ENCODE data around the gene ANGPTL1.
"Not testable (repeated sequence)": the region's sequence is repeated elsewhere in the genome, so short reads cannot be mapped to it uniquely, and the experiment has no call there.

ANGPTL1 gene

DNA sequence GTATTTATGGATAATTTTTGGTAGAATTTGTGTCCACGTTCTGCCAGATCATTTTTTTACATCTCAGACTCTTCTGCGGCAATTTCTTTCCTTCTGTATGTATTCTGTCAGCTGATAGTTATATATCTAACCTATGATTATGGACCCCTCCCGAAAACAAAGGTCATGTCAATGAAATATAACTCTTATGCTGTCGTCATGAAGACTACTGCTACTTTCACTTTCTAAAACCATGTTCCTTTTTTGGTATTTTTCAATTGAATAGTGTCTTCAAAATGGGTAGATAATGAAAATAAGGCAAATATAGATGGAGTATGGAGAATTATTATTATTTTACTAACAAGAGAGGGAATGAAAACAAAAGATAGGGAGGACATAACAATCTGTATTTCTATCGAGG lies 3.2 kb downstream of the ANGPTL1 start:
- DNase-seq (ENCODE audit: low read depth in 2 of 2) = no peak

DNA sequence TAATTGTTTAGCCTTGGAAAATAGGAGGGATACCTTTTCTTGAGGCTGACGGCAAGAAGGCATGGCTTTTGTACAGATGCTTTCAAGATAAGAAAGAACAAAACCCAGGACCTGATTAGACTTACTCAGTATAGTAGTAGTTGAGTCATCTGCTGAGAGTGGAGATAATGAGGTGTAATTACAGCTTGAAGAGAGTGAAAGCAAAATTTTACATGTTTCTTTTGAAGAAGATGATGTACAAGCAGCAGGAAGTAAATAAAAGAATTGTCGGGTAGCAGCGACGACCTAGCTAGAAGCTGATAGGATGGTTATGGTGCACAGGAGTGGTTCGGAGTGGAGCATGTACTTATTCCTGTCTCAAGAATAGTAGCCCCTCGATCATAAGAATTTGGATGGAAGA lies 6.6 kb downstream of the ANGPTL1 start:
- DNase-seq (ENCODE audit: low read depth in 2 of 2) = no peak

DNA sequence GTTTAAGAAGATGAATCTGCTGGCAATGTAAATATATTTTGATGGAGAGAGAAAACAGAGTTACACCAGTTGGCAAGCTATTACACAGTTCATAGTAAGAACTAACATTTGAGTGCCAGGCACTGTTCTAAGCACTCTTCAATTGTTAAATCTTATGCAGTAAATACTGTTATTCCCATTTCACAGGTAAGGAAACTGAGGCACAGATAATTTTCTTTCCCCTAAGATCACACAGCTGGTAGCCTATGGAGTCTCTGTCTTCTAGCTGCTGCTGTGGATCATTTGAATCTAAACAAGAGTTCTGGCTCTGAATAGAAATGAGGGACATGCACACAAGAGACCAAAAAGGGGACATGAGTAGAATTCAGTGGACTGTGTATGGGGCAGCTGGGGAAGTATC lies 8.0 kb downstream of the ANGPTL1 start:
- DNase-seq (ENCODE audit: low read depth in 2 of 2) = no peak

DNA sequence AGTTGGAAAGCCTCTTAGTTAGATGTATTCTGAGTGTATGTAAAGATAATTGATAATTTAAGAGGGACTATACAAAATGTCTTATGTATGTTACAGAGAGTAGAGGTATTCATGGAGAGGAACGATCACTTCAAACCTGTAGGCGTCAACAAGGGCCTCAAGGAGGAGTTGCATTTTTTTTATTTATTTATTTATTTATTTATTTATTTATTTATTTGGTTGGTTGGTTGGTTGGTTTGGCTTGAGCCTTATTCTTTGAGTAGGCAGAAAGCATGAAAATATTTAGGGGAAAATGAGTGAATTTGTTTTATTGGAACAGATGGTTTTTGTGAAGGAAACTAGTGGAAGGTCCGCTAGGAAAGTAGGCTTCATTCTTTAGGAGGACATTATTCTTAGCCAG lies 8.5 kb downstream of the ANGPTL1 start:
- no peak for DNase-seq (ENCODE audit: low read depth in 2 of 2)

DNA sequence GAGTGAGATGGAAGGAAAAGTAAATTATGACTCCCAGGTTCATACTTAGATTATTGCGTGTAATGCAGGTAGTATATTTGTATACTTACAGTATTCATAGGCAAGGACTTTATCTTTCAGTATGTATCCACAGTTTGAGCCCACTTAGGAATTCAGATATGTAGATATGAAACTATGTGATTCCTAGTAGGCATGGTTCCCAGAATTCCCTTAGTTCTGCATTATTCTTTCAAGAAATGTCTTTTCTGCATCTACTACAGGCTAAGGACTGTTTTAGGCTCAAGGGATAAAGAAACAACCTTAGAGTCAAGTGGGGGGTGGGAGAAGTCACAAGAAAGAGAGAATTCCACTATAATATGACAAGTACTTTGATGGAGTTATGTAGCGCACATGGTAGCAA lies 13.8 kb downstream of the ANGPTL1 start:
- no peak for DNase-seq (ENCODE audit: low read depth in 2 of 2)

DNA sequence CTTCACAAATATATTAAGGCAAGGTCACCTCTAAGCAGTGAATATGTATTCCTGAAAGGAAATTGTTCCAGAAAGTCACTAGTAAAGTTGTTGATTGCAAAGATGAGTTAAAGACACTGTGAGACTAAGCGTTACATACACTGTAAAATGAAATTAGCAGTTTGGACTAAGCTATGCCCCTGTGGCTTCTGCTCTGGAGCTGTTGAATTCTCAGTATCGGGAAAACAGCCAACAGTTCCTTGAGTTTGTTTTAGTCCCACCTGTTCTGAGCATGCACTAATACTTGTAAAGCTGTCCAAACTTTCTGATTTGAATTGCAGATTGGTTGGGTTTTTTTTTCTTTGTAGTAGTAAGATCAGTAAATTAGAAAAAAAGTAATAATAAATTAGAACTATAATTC lies 21.0 kb downstream of the ANGPTL1 start:
- DNase-seq (ENCODE audit: low read depth in 2 of 2) = no peak

DNA sequence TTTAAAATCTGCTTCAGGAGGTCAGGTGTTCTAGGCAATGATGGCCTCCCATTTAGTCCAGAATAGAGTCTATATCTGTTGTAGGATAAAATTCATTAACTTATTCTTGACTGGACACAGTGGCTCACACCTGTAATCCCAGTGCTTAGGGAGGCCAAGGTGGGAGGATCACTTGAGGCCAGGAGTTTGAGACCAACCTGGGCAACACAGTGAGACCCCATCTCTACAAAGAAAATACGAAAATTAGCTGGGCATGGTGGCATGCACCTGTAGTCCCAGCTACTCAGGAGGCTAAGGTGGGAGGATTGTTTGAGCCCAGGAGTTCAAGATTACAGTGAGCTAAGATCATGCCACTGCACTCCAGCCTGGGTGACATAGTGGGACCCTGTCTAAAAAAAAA lies 23.0 kb downstream of the ANGPTL1 start:
- not testable (repeated sequence) for DNase-seq (ENCODE audit: low read depth in 2 of 2)

DNA sequence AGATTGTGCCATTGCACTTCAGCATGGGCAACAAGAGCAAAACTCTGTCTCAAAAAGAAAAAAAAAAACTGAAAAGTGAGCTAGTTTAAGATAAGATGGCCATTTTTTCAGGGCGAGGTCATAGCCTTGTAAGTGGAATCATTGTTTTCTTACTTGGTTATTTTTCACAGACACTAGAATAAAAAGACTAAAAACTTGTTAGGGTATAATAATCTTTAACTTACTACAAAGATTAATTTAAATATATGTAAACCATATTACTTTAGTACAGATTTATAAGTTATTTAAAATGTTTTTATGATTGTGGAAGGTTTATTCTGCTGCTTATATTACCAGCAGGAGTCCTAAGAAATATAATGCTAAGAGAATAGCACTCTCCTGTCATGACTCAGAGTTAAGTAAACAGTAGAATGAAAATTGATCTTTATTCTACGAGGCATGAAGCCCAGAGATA lies 23.5 kb downstream of the ANGPTL1 start:
- DNase-seq (ENCODE audit: low read depth in 2 of 2) = peak; percentile 20

DNA sequence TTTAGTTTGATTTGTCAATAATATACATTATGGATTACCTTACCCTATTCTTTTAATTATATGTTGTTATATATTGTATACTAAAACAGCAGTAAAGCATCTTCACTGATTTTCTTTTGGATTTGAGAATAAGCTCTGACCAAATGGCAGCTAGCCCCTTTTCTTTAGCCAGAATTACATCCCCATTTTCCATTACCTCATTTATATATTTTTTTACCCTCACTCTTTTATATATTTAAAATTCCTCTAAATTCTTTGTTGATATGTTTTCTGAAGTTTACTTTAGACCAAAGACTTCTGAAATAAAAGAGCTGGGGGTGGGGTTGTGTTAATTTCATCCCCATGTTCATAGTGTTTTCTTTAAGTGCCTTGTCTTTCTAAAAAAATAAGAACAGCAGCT lies 24.6 kb downstream of the ANGPTL1 start:
- DNase-seq (ENCODE audit: low read depth in 2 of 2) = no peak

DNA sequence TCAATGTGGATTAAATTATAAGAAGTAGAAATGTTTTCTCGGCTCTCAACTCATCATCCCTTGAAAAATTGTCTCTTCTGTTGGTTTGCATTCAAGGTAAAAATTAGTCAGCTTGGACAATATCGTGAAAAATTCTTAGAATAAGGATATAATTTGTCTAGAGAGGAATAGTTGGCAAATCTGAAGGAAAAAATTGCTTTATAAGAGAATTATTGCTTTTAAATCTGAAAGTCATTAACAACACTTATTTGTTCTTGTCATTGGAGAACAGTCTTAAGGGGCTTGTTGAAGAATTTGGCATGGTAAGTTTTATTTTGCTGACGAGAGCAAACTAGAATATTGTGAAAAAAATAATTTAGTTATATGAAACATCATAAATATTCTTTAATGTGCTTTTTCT lies 26.4 kb downstream of the ANGPTL1 start:
- no peak for DNase-seq (ENCODE audit: low read depth in 2 of 2)

DNA sequence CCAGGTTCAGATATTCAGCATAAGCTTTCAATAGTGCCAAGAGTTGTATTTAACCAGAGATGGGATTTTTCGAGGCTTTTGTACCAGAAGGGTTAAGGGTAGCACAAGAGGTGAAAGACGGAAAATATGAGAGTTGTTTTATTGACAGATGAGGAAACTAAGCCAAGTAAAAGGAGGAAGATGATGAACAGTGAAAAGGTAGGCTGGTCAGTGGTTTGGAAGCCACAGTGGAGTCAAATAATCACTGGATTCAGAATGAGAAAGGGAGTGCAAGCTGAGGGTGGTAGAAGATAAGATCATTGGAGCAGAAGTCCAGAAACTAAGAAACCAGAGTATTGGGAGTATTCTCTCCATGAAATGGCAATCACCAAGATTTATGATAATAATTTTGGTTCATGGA lies 45.7 kb downstream of the ANGPTL1 start:
- DNase-seq (ENCODE audit: low read depth in 2 of 2) = no peak

DNA sequence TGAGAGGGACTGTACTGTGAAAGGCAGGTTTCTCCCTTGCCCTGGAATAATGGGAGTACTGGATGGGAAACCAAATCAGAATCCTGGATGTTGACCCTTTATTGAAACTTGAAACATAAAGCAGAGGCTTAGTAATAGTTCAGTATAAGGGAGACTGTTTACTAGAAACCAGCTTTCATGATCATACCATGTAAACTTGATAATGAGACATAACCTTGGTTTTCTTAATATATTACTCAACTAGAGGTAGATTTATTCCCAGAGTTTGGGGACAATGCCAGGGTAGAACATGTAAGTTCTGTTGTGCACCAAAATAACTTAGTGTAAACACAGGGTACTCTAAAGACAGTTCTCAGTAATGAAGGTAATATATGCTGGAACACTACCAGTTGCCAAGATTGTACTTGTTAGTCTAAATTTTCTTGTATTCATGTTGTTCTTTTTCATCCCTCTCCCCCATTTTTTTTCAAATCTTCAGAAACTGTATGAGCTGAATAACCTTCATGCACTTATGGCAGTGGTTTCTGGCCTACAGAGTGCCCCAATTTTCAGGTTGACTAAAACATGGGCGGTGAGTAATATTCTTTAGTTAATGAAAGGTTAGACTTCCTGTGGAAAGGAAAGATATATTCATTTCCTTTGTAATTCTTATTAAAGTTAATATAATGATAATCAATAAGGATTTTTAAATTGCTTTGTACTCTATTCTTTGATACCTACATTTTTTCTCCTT lies 49.6 kb downstream of the ANGPTL1 start:
- DNase-seq (ENCODE audit: low read depth in 2 of 2) = no peak

DNA sequence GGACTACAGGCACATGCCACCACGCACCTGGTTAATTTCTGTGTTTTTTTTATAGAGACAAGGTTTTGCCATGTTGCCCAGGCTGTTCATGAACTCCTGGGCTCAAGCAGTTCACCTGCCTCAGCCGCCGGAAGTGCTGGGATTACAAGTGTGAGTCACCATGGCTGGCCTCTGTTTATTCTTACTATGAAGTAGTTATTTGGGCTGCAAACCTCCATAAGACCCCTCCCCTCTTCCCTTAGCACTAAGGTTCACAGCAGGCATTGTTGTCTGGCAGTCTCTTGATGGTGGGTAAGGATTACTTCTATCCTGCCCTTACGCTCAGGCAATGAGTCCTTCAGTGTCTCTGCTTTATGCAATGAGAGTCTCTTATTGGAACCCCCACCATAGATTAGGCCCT lies 51.8 kb downstream of the ANGPTL1 start:
- no peak for DNase-seq (ENCODE audit: low read depth in 2 of 2)

DNA sequence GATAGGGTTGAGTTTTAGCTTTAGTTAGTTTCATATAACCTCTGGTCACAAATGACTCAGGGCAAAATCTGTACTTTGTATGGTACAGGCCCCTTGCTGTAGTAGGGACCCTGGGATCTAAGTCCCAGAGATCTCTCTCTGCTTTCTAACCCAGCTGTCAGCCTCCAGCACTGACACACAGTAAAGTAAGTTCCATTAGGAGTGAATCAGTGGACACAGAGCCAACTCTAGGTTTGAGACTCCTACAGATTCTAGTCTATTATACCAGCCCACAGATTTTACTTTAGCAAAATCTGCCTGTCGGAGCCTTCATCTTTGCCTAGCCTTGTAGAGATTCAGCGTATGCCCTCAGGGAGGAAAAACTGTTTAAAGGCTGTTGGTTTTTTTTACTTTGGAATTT lies 52.5 kb downstream of the ANGPTL1 start:
- DNase-seq (ENCODE audit: low read depth in 2 of 2) = peak; percentile 5 to 6

DNA sequence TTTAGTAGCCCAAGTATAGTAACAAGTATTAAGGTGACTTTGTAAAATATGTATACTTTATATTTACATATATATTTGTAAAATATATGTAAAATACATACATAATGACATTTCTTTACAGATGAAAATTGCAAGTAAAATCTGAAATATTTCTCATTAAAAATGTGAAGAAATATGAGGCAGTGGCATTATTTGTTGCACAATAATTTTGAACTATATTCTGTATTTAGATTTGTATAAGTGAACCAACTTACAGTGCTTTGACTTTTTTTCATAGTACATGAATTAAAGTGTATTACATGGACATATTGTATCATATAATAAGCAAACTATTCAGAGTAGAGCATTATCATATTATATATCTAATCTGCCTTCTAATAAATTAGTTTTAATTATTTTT lies 60.3 kb downstream of the ANGPTL1 start:
- DNase-seq (ENCODE audit: low read depth in 2 of 2) = no peak

DNA sequence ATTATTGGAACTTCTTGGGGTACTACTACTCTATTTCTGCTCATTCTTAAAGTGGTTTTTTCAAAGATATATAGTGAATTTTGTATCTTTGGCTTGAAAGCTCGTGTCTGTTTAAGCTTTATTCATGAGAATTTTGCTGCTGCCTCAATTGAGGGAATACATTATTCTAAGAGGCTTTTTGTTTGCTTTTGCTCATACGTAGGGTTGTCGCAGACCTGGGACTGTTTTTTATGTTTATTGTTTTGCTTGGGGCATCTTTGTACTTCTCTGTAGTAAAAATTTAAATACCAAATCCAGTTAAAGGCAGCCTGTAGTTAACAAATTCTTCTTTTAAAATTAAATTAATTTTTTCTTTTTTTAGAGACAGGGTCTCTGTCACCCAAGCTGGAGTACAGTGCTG lies 62.3 kb downstream of the ANGPTL1 start:
- no peak for DNase-seq (ENCODE audit: low read depth in 2 of 2)

DNA sequence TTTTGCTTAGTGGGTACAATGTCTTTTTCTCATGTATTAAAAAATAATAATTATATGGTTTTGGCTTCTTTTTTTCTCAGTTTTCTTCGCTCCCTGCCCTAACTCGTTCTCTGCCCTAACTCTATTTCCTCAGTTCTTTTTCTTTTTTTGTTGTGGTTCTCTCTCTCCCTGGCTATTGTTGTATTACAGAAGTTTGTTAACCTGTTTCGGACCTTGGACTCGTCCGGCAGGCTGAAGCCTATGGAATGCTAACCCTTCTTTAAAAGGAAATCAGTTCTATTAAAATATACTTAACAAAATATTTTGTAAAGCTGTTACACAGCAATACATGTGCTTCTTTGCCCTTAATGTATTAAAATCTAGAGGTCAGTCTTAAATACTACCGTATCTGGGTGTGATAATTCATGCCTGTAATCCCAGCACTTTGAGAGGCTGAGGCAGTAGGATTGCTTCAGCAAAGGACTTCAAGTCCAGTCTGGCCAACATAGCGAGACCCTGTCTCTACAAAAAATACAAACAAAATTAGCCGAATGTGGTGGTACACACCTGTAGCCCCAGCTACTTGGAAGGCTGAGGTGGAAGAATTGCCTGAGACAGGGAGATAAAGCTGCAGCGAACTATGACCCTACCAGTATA lies 64.1 kb downstream of the ANGPTL1 start:
- no peak for DNase-seq (ENCODE audit: low read depth in 2 of 2)

DNA sequence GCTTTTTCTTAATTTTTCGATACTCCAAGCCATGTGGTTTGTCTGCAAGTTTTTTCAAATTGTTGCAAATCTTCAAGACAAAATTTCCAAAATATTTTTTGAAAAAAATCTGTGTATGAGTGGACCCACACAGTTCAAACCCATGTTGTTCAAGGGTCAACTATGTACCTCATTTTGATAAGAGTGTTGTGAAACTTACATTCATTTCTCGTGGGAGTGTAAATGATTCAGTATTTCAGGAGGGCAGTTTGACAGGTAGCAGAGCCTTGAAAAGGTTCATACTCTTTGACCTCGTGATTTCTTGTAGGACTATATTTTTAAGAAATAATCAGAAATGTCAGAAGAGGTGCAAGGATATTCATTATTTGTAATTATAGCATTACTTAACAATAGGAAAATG lies 68.0 kb downstream of the ANGPTL1 start:
- DNase-seq (ENCODE audit: low read depth in 2 of 2) = no peak

Measured in fibroblast of skin of left quadriceps (primary cell).